WTC11 (cell line): Measurements from ENCODE around the gene LDHD. TPM values are rescaled to one million over a fixed set of nuclear protein-coding genes. Genes with fewer than 3 reads are reported as not detected.

Experiments
- ATF2 ChIP-seq: sonication (generic); formaldehyde crosslinking; IDR thresholded peaks from 2 replicates; pipeline ENCODE4 v1.8.1; 2022; ENCODE audit warnings: low read depth, missing genetic modification reagents, borderline replicate concordance
- CBFB ChIP-seq: sonication (generic); formaldehyde crosslinking; IDR thresholded peaks from 2 replicates; pipeline ENCODE4 v1.8.1; 2022; ENCODE audit warnings: mild to moderate bottlenecking, low read depth, missing genetic modification reagents
- CREB1 ChIP-seq: sonication (generic); formaldehyde crosslinking; IDR thresholded peaks from 2 replicates; pipeline ENCODE4 v1.8.0; 2023; ENCODE audit warnings: mild to moderate bottlenecking, missing genetic modification reagents
- E2F4 ChIP-seq: sonication (generic); formaldehyde crosslinking; IDR thresholded peaks from 2 replicates; pipeline ENCODE4 v1.8.1; 2022; ENCODE audit warnings: low read depth, mild to moderate bottlenecking, moderate library complexity, missing genetic modification reagents, borderline replicate concordance
- E2F5 ChIP-seq: sonication (generic); formaldehyde crosslinking; IDR thresholded peaks from 2 replicates; pipeline ENCODE4 v1.8.1; 2022; ENCODE audit warnings: mild to moderate bottlenecking, moderate library complexity, missing genetic modification reagents
- EMX1 ChIP-seq: fragments of 250-450 bp; sonication (Bioruptor Pico); IDR thresholded peaks from 2 replicates; pipeline ENCODE4 v1.8.0; 2021; ENCODE audit warnings: mild to moderate bottlenecking
- FOXK1 ChIP-seq: sonication (generic); formaldehyde crosslinking; IDR thresholded peaks from 2 replicates; pipeline ENCODE4 v1.8.0; 2022; ENCODE audit warnings: mild to moderate bottlenecking, moderate library complexity, missing genetic modification reagents
- FOXP1 ChIP-seq: sonication (generic); formaldehyde crosslinking; IDR thresholded peaks from 2 replicates; pipeline ENCODE4 v1.8.0; 2022; ENCODE audit warnings: missing genetic modification reagents, mild to moderate bottlenecking, moderate library complexity, borderline replicate concordance
- GRHL2 ChIP-seq: fragments of 250-450 bp; sonication (Bioruptor Pico); IDR thresholded peaks from 2 replicates; pipeline ENCODE4 v1.8.0; 2022; ENCODE audit warnings: mild to moderate bottlenecking, moderate library complexity; ENCODE audit not compliant: insufficient replicate concordance, severe bottlenecking
- GTF2I ChIP-seq: fragments of 250-450 bp; sonication (Bioruptor Pico); conservative IDR thresholded peaks from 2 replicates; pipeline ENCODE4 v1.4.0; 2021; ENCODE audit warnings: mild to moderate bottlenecking
- HMGXB4 ChIP-seq: sonication (generic); formaldehyde crosslinking; IDR thresholded peaks from 2 replicates; pipeline ENCODE4 v1.8.1; 2023; ENCODE audit warnings: mild to moderate bottlenecking, moderate library complexity, missing genetic modification reagents
- MYBL2 ChIP-seq: sonication (generic); formaldehyde crosslinking; IDR thresholded peaks from 2 replicates; pipeline ENCODE4 v1.8.1; 2023; ENCODE audit warnings: mild to moderate bottlenecking, moderate library complexity, missing genetic modification reagents
- NR1H2 ChIP-seq: sonication (generic); formaldehyde crosslinking; IDR thresholded peaks from 2 replicates; pipeline ENCODE4 v1.9.0; 2021; ENCODE audit warnings: mild to moderate bottlenecking, moderate library complexity, missing genetic modification reagents
- NR3C1 ChIP-seq: sonication (generic); formaldehyde crosslinking; conservative IDR thresholded peaks from 2 replicates; pipeline ENCODE4 v1.8.1; 2023; ENCODE audit warnings: low read depth, mild to moderate bottlenecking, missing genetic modification reagents
- PRRX2 ChIP-seq: fragments of 250-450 bp; sonication (Bioruptor Pico); IDR thresholded peaks from 2 replicates; pipeline ENCODE4 v1.8.0; 2021; ENCODE audit warnings: mild to moderate bottlenecking
- SP1 ChIP-seq: sonication (generic); formaldehyde crosslinking; conservative IDR thresholded peaks from 2 replicates; pipeline ENCODE4 v1.8.1; 2022; ENCODE audit warnings: missing genetic modification reagents
- ZBTB43 ChIP-seq: sonication (generic); formaldehyde crosslinking; IDR thresholded peaks from 2 replicates; pipeline ENCODE4 v1.8.1; 2023; ENCODE audit warnings: mild to moderate bottlenecking, missing genetic modification reagents
- ZNF138 ChIP-seq: sonication (generic); formaldehyde crosslinking; conservative IDR thresholded peaks from 2 replicates; pipeline ENCODE4 v1.8.1; 2022; ENCODE audit warnings: mild to moderate bottlenecking, moderate library complexity, missing genetic modification reagents
- ZNF396 ChIP-seq: fragments of 250-450 bp; sonication (Bioruptor Pico); IDR thresholded peaks from 2 replicates; pipeline ENCODE4 v1.8.0; 2021; ENCODE audit warnings: mild to moderate bottlenecking, moderate library complexity, borderline replicate concordance
- ZNF416 ChIP-seq: fragments of 250-450 bp; sonication (Bioruptor Pico); IDR thresholded peaks from 2 replicates; pipeline ENCODE4 v1.9.0; 2021; ENCODE audit warnings: mild to moderate bottlenecking, inconsistent platforms
- total RNA-seq: library from RNA; stranded (reverse); gene quantifications from 3 replicates; pipeline ENCODE4 v1.2.3, GENCODE V29; 2021
- TF ChIP-seq, protein P1 (sequence below): fragments of 250-450 bp; sonication (Bioruptor Pico); IDR thresholded peaks from 2 replicates; pipeline ENCODE4 v1.9.0; 2021; ENCODE audit warnings: mild to moderate bottlenecking
- TF ChIP-seq, protein P2 (sequence below): sonication (generic); formaldehyde crosslinking; IDR thresholded peaks from 2 replicates; pipeline ENCODE4 v1.8.0; 2023; ENCODE audit warnings: mild to moderate bottlenecking, missing genetic modification reagents
- TF ChIP-seq, protein P3 (sequence below): sonication (generic); formaldehyde crosslinking; IDR thresholded peaks from 2 replicates; pipeline ENCODE4 v1.8.0; 2022; ENCODE audit warnings: mild to moderate bottlenecking, missing genetic modification reagents

LDHD gene
- total RNA-seq, 1 experiment from 2014 or later: 12.3 TPM

DNA sequence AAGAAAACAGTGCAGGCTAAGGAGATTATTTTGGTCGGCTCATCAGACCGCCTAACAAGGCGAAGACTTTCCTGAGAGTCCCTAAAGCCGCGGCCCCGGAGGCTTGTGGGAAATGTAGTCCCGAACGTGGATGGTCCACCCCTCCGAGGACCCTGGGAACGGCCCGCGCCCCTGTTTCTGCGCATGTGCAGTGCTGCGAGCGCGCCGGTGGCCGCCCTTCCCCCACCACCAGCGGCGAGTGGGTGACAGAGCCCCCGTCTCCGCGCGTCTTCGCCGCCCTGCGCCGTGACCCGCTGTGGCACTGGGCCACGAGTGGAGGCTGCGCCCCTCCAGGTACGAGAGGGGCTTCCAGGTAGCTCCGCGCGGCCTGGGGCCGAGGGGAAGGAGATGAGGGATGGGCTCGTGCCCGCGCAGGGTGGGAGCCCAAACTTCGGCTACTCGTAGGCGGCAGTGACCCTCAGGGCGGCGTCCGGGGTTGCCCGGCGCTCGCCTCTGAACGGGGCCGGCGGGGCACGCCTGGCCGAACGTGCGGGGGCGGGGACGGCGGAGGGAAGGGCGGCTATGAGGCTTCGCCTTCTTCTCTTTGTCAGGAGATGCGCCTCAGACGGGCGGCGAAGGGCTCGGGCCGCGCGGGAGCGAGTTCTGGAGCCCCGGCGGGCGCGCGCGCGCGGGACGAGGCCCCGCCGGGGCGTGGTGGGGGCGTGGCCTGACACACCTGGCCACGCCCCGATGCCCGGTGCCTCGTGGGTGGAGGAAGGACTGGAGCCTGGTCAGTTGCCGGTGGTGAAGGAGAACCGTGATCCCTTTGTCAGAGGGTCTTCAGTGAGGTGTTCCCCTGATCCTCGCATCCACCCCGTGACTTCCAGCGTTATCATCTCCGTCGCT, 32.0 kb upstream of the LDHD start, which contains the start of gene ZFP1 (continued):
- TF ChIP-seq ZNF138 (CRISPR knock-in tag) (0 out of 2 replicates have a peak, but pooled peaks have one; percentile 56), SP1 (CRISPR knock-in tag) (peak; percentile 78), CREB1 (CRISPR knock-in tag) (no peak), NR3C1 (no peak), ZBTB43 (peak; percentile 52; the same call in 1 of the 2 replicates), ATF2 (no peak), FOXP1 (CRISPR knock-in tag) (peak; percentile 84; the same call in 1 of the 2 replicates), PRRX2 (no peak), GTF2I (no peak), EMX1 (CRISPR knock-in tag) (no peak), CBFB (CRISPR knock-in tag) (peak; percentile 66; the same call in 1 of the 2 replicates), GRHL2 (no peak), NR1H2 (no peak), HMGXB4 (CRISPR knock-in tag) (peak; percentile 86), MYBL2 (CRISPR knock-in tag) (peak; percentile 92), E2F5 (peak; percentile 88), FOXK1 (CRISPR knock-in tag) (peak; percentile 44; the same call in 1 of the 2 replicates), ZNF416 (CRISPR knock-in tag) (peak; percentile 25; the same call in 1 of the 2 replicates), E2F4 (CRISPR knock-in tag) (0 out of 2 replicates have a peak, but pooled peaks have one; percentile 33), ZNF396 (CRISPR knock-in tag) (no peak)
- TF ChIP-seq, protein P1, sequence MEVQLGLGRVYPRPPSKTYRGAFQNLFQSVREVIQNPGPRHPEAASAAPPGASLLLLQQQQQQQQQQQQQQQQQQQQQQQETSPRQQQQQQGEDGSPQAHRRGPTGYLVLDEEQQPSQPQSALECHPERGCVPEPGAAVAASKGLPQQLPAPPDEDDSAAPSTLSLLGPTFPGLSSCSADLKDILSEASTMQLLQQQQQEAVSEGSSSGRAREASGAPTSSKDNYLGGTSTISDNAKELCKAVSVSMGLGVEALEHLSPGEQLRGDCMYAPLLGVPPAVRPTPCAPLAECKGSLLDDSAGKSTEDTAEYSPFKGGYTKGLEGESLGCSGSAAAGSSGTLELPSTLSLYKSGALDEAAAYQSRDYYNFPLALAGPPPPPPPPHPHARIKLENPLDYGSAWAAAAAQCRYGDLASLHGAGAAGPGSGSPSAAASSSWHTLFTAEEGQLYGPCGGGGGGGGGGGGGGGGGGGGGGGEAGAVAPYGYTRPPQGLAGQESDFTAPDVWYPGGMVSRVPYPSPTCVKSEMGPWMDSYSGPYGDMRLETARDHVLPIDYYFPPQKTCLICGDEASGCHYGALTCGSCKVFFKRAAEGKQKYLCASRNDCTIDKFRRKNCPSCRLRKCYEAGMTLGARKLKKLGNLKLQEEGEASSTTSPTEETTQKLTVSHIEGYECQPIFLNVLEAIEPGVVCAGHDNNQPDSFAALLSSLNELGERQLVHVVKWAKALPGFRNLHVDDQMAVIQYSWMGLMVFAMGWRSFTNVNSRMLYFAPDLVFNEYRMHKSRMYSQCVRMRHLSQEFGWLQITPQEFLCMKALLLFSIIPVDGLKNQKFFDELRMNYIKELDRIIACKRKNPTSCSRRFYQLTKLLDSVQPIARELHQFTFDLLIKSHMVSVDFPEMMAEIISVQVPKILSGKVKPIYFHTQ (CRISPR knock-in tag): no peak
- TF ChIP-seq, protein P2, sequence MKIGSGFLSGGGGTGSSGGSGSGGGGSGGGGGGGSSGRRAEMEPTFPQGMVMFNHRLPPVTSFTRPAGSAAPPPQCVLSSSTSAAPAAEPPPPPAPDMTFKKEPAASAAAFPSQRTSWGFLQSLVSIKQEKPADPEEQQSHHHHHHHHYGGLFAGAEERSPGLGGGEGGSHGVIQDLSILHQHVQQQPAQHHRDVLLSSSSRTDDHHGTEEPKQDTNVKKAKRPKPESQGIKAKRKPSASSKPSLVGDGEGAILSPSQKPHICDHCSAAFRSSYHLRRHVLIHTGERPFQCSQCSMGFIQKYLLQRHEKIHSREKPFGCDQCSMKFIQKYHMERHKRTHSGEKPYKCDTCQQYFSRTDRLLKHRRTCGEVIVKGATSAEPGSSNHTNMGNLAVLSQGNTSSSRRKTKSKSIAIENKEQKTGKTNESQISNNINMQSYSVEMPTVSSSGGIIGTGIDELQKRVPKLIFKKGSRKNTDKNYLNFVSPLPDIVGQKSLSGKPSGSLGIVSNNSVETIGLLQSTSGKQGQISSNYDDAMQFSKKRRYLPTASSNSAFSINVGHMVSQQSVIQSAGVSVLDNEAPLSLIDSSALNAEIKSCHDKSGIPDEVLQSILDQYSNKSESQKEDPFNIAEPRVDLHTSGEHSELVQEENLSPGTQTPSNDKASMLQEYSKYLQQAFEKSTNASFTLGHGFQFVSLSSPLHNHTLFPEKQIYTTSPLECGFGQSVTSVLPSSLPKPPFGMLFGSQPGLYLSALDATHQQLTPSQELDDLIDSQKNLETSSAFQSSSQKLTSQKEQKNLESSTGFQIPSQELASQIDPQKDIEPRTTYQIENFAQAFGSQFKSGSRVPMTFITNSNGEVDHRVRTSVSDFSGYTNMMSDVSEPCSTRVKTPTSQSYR: peak; percentile 98
- TF ChIP-seq, protein P3, sequence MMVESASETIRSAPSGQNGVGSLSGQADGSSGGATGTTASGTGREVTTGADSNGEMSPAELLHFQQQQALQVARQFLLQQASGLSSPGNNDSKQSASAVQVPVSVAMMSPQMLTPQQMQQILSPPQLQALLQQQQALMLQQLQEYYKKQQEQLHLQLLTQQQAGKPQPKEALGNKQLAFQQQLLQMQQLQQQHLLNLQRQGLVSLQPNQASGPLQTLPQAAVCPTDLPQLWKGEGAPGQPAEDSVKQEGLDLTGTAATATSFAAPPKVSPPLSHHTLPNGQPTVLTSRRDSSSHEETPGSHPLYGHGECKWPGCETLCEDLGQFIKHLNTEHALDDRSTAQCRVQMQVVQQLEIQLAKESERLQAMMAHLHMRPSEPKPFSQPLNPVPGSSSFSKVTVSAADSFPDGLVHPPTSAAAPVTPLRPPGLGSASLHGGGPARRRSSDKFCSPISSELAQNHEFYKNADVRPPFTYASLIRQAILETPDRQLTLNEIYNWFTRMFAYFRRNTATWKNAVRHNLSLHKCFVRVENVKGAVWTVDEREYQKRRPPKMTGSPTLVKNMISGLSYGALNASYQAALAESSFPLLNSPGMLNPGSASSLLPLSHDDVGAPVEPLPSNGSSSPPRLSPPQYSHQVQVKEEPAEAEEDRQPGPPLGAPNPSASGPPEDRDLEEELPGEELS (CRISPR knock-in tag): peak; percentile 17; the same call in 1 of the 2 replicates
